Hematopoietic multipotent progenitor cell treated with erythropoietin and hydrocortisone succinate and interleukin-3 and kit ligand, for 4 days (in vitro differentiated cells): ENCODE data around the gene MITD1.

Experiments used
- DNase-seq: peaks from one replicate; pipeline ENCODE4 v3.0.0-alpha.2; 2015

MITD1 gene

GRCh38 chr2:99154643-99155536 is 26.0 kb downstream of the MITD1 start, which contains the start of the genes LIPT1 and TSGA10:
LIPT1 (plus strand) TSS chr2:99154967; CDS start chr2:99161958, 6,991 bp downstream.
TSGA10 (minus strand) TSS chr2:99154942; CDS start chr2:99109439, 45,503 bp downstream.
- DNase-seq, result peak; percentile 97

- DNase-seq, result no peak
Observed at GRCh38 chr2:99153921-99154604, 26.8 kb downstream of the MITD1 start.

- no peak for DNase-seq
Observed at GRCh38 chr2:99152199-99152895, 28.5 kb downstream of the MITD1 start.

DNA sequence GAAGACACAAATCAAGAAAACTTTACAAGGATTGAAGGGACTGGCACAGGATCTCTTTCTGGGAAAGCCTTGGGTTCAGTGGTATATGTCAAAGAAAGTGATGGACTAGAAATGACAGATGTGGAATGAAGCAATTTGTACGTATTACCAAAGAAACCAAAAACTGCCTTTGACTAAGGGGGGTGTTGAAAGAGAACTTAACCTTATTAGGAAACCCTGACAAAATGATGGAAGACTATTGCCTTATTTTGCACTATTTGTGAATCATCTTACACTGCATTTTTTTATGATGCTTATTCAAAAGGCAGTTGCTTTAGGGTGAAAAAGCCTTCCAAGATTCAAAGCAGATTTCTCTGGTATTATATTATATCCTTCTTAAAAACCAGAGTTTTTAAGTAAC is 30.2 kb downstream of the MITD1 start:
- DNase-seq, result peak; percentile 62

DNA sequence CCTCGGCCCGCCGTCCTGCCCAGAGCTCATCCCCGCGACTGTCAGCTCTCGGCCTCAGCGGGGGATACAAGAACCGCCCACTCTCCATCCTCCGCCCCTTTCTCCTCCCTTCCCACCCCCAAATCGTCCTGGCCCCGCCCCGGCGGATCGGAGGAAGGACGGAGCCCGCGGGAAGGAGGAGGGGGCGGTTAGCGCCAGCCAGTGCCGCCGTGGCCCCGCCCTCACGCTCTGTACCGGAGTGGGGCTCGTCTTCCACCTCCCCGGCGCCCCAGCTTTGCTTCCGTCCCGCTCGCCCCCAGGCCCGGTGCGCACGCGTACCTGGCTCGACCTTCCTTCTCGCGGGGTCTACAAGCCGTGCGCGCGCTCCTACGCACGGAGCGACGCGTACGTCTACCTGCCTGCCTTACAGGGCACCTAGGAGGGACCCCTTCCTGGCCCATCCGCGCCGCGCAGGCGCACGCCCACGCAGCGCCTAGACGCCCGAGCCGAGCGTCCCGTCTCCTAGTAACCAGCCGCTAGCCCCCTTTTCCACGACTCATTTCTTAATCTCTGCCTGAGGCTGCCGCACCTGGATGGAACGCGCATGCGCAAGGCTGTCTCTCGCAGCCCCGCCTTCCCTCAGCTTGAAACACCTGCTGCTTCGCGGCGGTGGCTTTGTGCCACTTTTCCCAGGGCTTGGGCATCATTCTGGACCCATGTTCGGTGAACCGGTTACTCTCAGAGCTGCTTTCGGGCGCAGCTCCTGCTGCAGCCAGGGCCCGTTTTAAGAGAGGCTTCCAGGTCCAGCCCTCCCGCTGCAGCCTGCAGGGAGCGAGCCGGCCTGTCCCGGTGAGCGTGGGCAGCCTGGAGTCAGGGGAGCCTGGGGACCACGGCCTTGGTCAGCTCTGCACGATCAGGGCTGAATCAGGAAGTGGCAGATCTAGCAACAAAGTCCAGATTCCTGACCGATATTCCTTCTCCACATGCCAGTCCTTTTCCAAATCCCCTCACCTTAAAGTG is 39.4 kb downstream of the MITD1 start, which contains the start of gene C2orf15:
TSS of gene C2orf15 (plus strand) at position 598 of the 999 bp plus-strand sequence. CDS start 8,852 bp downstream, outside the sequence.
- peak; percentile 97 for DNase-seq

DNA sequence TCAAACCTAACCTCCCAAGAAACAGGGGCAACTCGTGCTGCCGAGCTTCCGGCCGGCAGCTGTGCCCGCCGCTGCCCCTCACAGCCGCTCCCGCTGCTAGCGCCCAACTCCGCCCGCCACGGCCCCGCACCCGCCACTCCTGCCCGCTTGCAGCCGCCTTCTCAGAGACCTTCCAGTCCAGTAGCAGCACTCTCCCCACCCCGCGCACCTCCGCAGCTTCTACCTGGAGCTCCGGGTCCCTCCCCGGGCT is 40.1 kb downstream of the MITD1 start:
- peak; percentile 60 for DNase-seq

GRCh38 chr2:99140056-99140859 is 40.6 kb downstream of the MITD1 start:
- DNase-seq, result no peak

DNA sequence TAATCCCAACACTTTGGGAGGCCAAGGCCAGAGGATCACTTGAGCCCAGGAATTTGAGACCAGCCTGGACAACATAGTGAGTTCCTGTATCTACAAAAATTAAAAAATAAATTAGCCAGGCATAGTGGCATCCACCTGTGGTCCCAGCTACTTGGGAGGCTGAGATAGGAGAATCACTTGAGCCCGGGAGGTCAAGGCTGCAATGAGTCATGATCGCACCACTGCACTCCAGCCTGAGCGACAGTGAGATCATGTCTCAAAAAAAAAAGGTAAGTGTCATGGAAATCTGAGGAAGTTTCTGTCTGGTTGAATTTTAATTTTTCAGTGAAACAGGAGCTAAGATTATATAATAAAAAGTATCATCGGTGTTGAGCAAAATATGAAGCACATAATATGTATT is 41.9 kb downstream of the MITD1 start:
- no peak for DNase-seq

- peak; percentile 77 for DNase-seq
Observed at GRCh38 chr2:99135044-99135556, 45.8 kb downstream of the MITD1 start.

GRCh38 chr2:99127981-99128380 is 52.9 kb downstream of the MITD1 start:
- no peak for DNase-seq
